K562 (cell line): ENCODE data around the gene ABHD16B. TPM values are rescaled to one million over a fixed set of nuclear protein-coding genes. Genes with fewer than 3 reads are reported as not detected.
A peak's percentile ranks its signal among the peaks of the same experiment; 100 is the strongest.

Experiments used
- ATAC-seq: fragments of 200-7000 bp; cut with Tn5 transposase; 3 replicates; pipeline ENCODE4 v1.9.1; 2020; ENCODE audit warnings: moderate library complexity
- BruUV-seq: library from RNA; stranded (reverse); fragments of 400-500 nt; replicated peaks from 2 replicates; lab custom pipeline; 2021; lab: Mats Ljungman, UMichigan
- CTCF ChIA-PET: fragments of 300-600 bp; formaldehyde crosslinking; extraction: SDS; loops from one replicate; lab custom pipeline; 2021; ENCODE audit warnings: low intra/inter-chr PET ratio; lab: Yijun Ruan, JAX
- POLR2A ChIA-PET: fragments of 300-600, 350-650 bp; sonication (Branson Sonifier 250); formaldehyde crosslinking; extraction: SDS; loops from one replicate; lab custom pipeline; 2021; ENCODE audit warnings: antibody characterized with exemption, inconsistent platforms; lab: Yijun Ruan, JAX
- DNase-seq, 4 experiments: peaks; one replicate each; pipeline versions ENCODE4 v3.0.0 to v3.0.0-alpha.2; 2011 to 2018; ENCODE audit warnings: low spot score in 3 of 4, mixed read lengths in 3 of 4; ENCODE audit errors: extremely low read depth in 1 of 4
- FAIRE-seq: peaks from 2 replicates; lab custom pipeline; 2011; peaks lifted over from hg19 to GRCh38; lab: Jason Lieb, UNC
- H2AFZ ChIP-seq: 2 replicates; pipeline ENCODE4 v1.6.0; 2011; ENCODE audit warnings: low read depth, low read length, control low read depth, inconsistent platforms
- H3K27ac ChIP-seq: fragments of 200-600 bp; 3 replicates; pipeline ENCODE4 v1.8.0; 2011; ENCODE audit warnings: low read depth, mild to moderate bottlenecking, control low read depth, inconsistent platforms, low read length, moderate library complexity, mixed read lengths; ENCODE audit errors: extremely low read depth
- H3K27me3 ChIP-seq, 2 experiments: fragments of 300-600 bp in 1 of 2; 2 replicates in 1 of 2; 3 replicates in 1 of 2; pipeline versions ENCODE4 v1.6.0 to v1.8.0; 2011; ENCODE audit warnings: inconsistent platforms in 2 of 2, low read length in 2 of 2, mild to moderate bottlenecking in 1 of 2, mixed read lengths in 1 of 2, moderate library complexity in 1 of 2; ENCODE audit not compliant: control insufficient read depth in 2 of 2, insufficient read depth in 2 of 2
- H3K36me3 ChIP-seq: fragments of 300-600 bp; 3 replicates; pipeline ENCODE4 v1.8.0; 2011; ENCODE audit warnings: mild to moderate bottlenecking, low read length, inconsistent platforms; ENCODE audit not compliant: control insufficient read depth, insufficient read depth
- H3K4me1 ChIP-seq, 2 experiments: fragments of 200-600 bp in 1 of 2; replicated peaks in 1 of 2; 2 replicates in 1 of 2; 3 replicates in 1 of 2; pipeline versions ENCODE4 v1.5.1 to v1.8.0; 2011; ENCODE audit warnings: inconsistent platforms in 2 of 2, low read length in 2 of 2, mild to moderate bottlenecking in 1 of 2, mixed read lengths in 1 of 2, moderate library complexity in 1 of 2; ENCODE audit not compliant: control insufficient read depth in 2 of 2, insufficient read depth in 2 of 2
- H3K4me2 ChIP-seq: 2 replicates; pipeline ENCODE4 v1.6.1; 2011; ENCODE audit warnings: low read length, control low read depth, inconsistent platforms, mixed read lengths; ENCODE audit not compliant: insufficient read depth
- H3K4me3 ChIP-seq: fragments of 200-600 bp; sonication (generic), shearing (Covaris generic); 2 replicates; pipeline ENCODE4 v1.5.1; 2016; ENCODE audit warnings: control low read depth, inconsistent platforms
- H3K79me2 ChIP-seq: fragments of 200-600 bp; 3 replicates; pipeline ENCODE4 v1.8.0; 2011; ENCODE audit warnings: low read length, inconsistent platforms; ENCODE audit not compliant: control insufficient read depth, insufficient read depth
- H3K9ac ChIP-seq, 2 experiments: 2 replicates each; pipeline versions ENCODE4 v1.6.0 to v1.6.1; 2011; ENCODE audit warnings: low read depth in 2 of 2, low read length in 2 of 2, control low read depth in 1 of 2, inconsistent platforms in 1 of 2, mild to moderate bottlenecking in 1 of 2, mixed read lengths in 1 of 2; ENCODE audit not compliant: insufficient read depth in 1 of 2
- H3K9me1 ChIP-seq: one replicate; pipeline ENCODE4 v1.6.0; 2011; ENCODE audit warnings: inconsistent platforms, mild to moderate bottlenecking, low read length, moderate library complexity; ENCODE audit not compliant: control insufficient read depth, insufficient read depth
- H3K9me3 ChIP-seq: replicated peaks from 2 replicates; pipeline ENCODE4 v1.5.1; 2011; ENCODE audit warnings: low read depth, low read length, inconsistent platforms; ENCODE audit not compliant: control insufficient read depth, insufficient read depth
- H4K20me1 ChIP-seq: replicated peaks from 2 replicates; pipeline ENCODE4 v1.6.1; 2011; ENCODE audit warnings: low read length, inconsistent platforms, mixed read lengths; ENCODE audit not compliant: control insufficient read depth, insufficient read depth
- HES1 ChIP-seq: fragments of 450-650 bp; IDR thresholded peaks from 2 replicates; pipeline ENCODE4 v1.6.1; 2016; ENCODE audit warnings: low read depth, mild to moderate bottlenecking, moderate library complexity
- MAZ ChIP-seq, 2 experiments: fragments of 450-650 bp in 1 of 2; sonication (generic) in 1 of 2; formaldehyde crosslinking; IDR thresholded peaks in 1 of 2; conservative IDR thresholded peaks in 1 of 2; 2 replicates each; pipeline versions ENCODE4 v1.4.0 to v1.5.0; 2020; ENCODE audit warnings: mild to moderate bottlenecking in 1 of 2, missing genetic modification reagents in 1 of 2
- MCM3 ChIP-seq: fragments of 450-650 bp; IDR thresholded peaks from 2 replicates; pipeline ENCODE4 v1.6.1; 2016
- MCM7 ChIP-seq, 2 experiments: fragments of 450-650 bp; IDR thresholded peaks; 2 replicates each; pipeline ENCODE4 v1.6.1; 2016 to 2018
- PML ChIP-seq: IDR thresholded peaks from 2 replicates; pipeline ENCODE4 v1.6.1; 2012; ENCODE audit warnings: low read length, inconsistent platforms
- PRDM10 ChIP-seq: fragments of 450-650 bp; IDR thresholded peaks from 2 replicates; pipeline ENCODE4 v1.6.1; 2018; ENCODE audit not compliant: partially characterized antibody
- STAT5B ChIP-seq: fragments of 250-450 bp; sonication (Bioruptor Pico); IDR thresholded peaks from 2 replicates; pipeline ENCODE4 v1.8.0; 2021; ENCODE audit warnings: mild to moderate bottlenecking, inconsistent platforms
- THAP12 ChIP-seq: fragments of 250-450 bp; sonication (Bioruptor Pico); IDR thresholded peaks from 2 replicates; pipeline ENCODE4 v1.9.0; 2021; ENCODE audit warnings: mild to moderate bottlenecking, inconsistent platforms
- ZNF444 ChIP-seq: fragments of 250-450 bp; sonication (Bioruptor Pico); IDR thresholded peaks from 2 replicates; pipeline ENCODE4 v1.4.0; 2020; ENCODE audit warnings: mild to moderate bottlenecking, moderate library complexity
- ZNF764 ChIP-seq: fragments of 250-450 bp; sonication (Bioruptor Pico); IDR thresholded peaks from 2 replicates; pipeline ENCODE4 v1.4.0; 2020; ENCODE audit warnings: low read depth, mild to moderate bottlenecking, moderate library complexity
- WGBS: fragments of 100-300 bp; shearing (Covaris generic); methylation state at CpG from one replicate; pipeline ENCODE4 v1.1.6; 2016; ENCODE audit warnings: low coverage, mixed read lengths; ENCODE audit not compliant: insufficient coverage; ENCODE audit errors: missing lambda C conversion rate; 5-methylcytosine and 5-hydroxymethylcytosine counted together
- in situ Hi-C: fragments of 300-500 bp; cut with MboI; formaldehyde crosslinking; loops from 4 replicates; pipeline ENCODE4 v1.15.0; 2018; ENCODE audit warnings: inconsistent platforms, mixed read lengths
- intact Hi-C: fragments of 100-400 bp; cut with micrococcal nuclease; formaldehyde crosslinking; loops from 2 replicates; pipeline ENCODE4 v1.14.2; 2022
- polyA plus RNA-seq, 8 experiments: library from polyadenylated mRNA; depleted of rRNA in 4 of 8; stranded (reverse) in 5 of 8; unstranded in 3 of 8; fragments of >200 nt; fragmentation: Nextera tagmentation in 2 of 8; fragmentation: Illumina TruSeq in 1 of 8; extraction: Ambion mirVana in 2 of 8; extraction: Trizol in 1 of 8; gene quantifications; 2 replicates each; pipeline versions ENCODE4 v1.2.1 to v1.2.3, GENCODE V29; 2011 to 2014; ENCODE audit warnings: inconsistent platforms in 1 of 8, missing spikeins in 1 of 8
- total RNA-seq, 7 experiments: library from RNA; depleted of rRNA in 6 of 7; stranded (reverse); fragments of >200 nt in 6 of 7; fragmentation: Illumina TruSeq in 2 of 7; extraction: Trizol in 2 of 7; gene quantifications; 2 replicates each; pipeline versions ENCODE4 v1.2.1 to v1.2.3, GENCODE V29; 2011 to 2021; ENCODE audit warnings: low replicate concordance in 1 of 7

The ABHD16B gene
- total and polyA plus RNA-seq, 9 of the 15 experiments (the other 6 are each of a cell fraction or from before 2014, with no cell fraction given) = not detected

GRCh38 chr20:63892402-63892801, 31.1 kb downstream of the ABHD16B start:
- intact Hi-C loops (no loop called here), in situ Hi-C loops (no loop called here)
- Histone ChIP-seq H3K36me3 (peaks cover 45% of the 10 kb centered on the region; the same call in 2 of the 3 replicates), H3K9me1 (no peaks in the 10 kb centered on the region), H3K4me3 (no peak overlapping the region), H4K20me1 (peaks cover 12% of the 10 kb centered on the region), H3K4me1 (peaks cover 15 to 28% of the 10 kb centered on the region in 2 experiments), H3K27me3 (no peaks in the 10 kb centered on the region), H3K9ac (no peak overlapping the region), H2AFZ (no peak overlapping the region), H3K79me2 (peaks cover 21% of the 10 kb centered on the region), H3K4me2 (no peak overlapping the region), H3K27ac (no peak overlapping the region), H3K9me3 (no peaks in the 10 kb centered on the region)
- ChIA-PET CTCF (no interaction called here), POLR2A (interaction anchor here (0.6 to 2.7 kb wide), 4 partner anchors 11 to 358 kb away, joined by 3 to 12 read pairs (median 4); no protein-coding TSS in a partner anchor)
- ATAC-seq = no peak
- 70% methylated on average over 7 of the region's 7 CpGs for WGBS
- FAIRE-seq = peak; percentile 62
- BruUV-seq = no TSS peak
- DNase-seq = no peak
- TF ChIP-seq STAT5B (no peak), MCM7 (IDR thresholded peaks at IDR 0.05) (no peak), HES1 (no peak), ZNF764 (CRISPR knock-in tag) (no peak), ZNF444 (CRISPR knock-in tag) (no peak), THAP12 (CRISPR knock-in tag) (no peak), MCM3 (no peak), PML (no peak), MAZ (CRISPR knock-in tag; conservative IDR thresholded peaks at IDR 0.05 in 1 of 2, IDR thresholded peaks at IDR 0.05 in 1 of 2) (no peak), PRDM10 (no peak)
- TF ChIP-seq, all 486 proteins: peak for 0
